Thoracic aorta (tissue), 2 donors: ENCODE results near the gene CFAP206. TPM values are rescaled to one million over a fixed set of nuclear protein-coding genes. Genes with fewer than 3 reads are reported as not detected.

Experiments used
- ATAC-seq: fragments of 150-250 bp; one replicate; pipeline ENCODE4 v1.8.0; 2017; ENCODE audit warnings: low read depth; ENCODE audit not compliant: insufficient number of reproducible peaks, low FRiP score
- DNase-seq: peaks from one replicate; pipeline ENCODE4 v3.0.0-alpha.2; 2020; ENCODE audit warnings: low spot score
- H3K27ac ChIP-seq, 2 donors: fragments of 200-600 bp; sonication (generic); 1 replicate in 1 of 2; 2 replicates in 1 of 2; pipeline ENCODE4 v1.5.1; 2016; ENCODE audit warnings: mild to moderate bottlenecking in 2 of 2, moderate library complexity in 2 of 2
- H3K27me3 ChIP-seq: fragments of 200-600 bp; sonication (generic); replicated peaks from 2 replicates; pipeline ENCODE4 v1.6.0; 2016; ENCODE audit warnings: mild to moderate bottlenecking; ENCODE audit not compliant: insufficient read depth
- H3K36me3 ChIP-seq: fragments of 200-600 bp; sonication (generic); one replicate; pipeline ENCODE4 v1.5.1; 2016
- H3K4me1 ChIP-seq, 2 donors: fragments of 200-600 bp; sonication (generic); 1 replicate in 1 of 2; 2 replicates in 1 of 2; pipeline versions ENCODE4 v1.5.1 to v1.6.0; 2016; ENCODE audit warnings: low read depth in 2 of 2, mild to moderate bottlenecking in 1 of 2; ENCODE audit not compliant: control insufficient read depth in 1 of 2
- H3K4me3 ChIP-seq: fragments of 200-600 bp; sonication (generic); 2 replicates; pipeline ENCODE4 v1.5.1; 2016; ENCODE audit warnings: mild to moderate bottlenecking
- H3K9me3 ChIP-seq: fragments of 200-600 bp; sonication (generic); 2 replicates; pipeline ENCODE4 v1.5.1; 2016
- CTCF ChIP-seq: fragments of 200-600 bp; sonication (generic); IDR thresholded peaks from one replicate; pipeline ENCODE4 v1.5.1; 2019; ENCODE audit warnings: antibody characterized with exemption
- total RNA-seq, 2 donors: library from RNA; depleted of rRNA; stranded (reverse); fragments of >200 nt; gene quantifications; one replicate each; pipeline versions ENCODE4 v1.1.0 to v1.2.3, GENCODE V29; 2016

CFAP206 gene
- total RNA-seq, 2 donors from 2014 or later = 2.8 TPM; not detected in 1

GRCh38 chr6:87397656-87398055 lies 10.1 kb upstream of the CFAP206 start:
- no peak overlapping the region for H3K27ac ChIP-seq
- H3K27me3 ChIP-seq = no peaks in the 10 kb centered on the region
- no peaks in the 10 kb centered on the region for H3K36me3 ChIP-seq
- H3K4me1 ChIP-seq = no peaks in the 10 kb centered on the region
- no peaks in the 10 kb centered on the region for H3K9me3 ChIP-seq
- ATAC-seq (no peak), DNase-seq (no peak)
- TF ChIP-seq CTCF = no peak
- no peak overlapping the region for H3K4me3 ChIP-seq

- H3K27ac ChIP-seq = no peak overlapping the region
- no peaks in the 10 kb centered on the region for H3K27me3 ChIP-seq
- DNase-seq (no peak), ATAC-seq (no peak)
- H3K36me3 ChIP-seq = no peaks in the 10 kb centered on the region
- H3K9me3 ChIP-seq = no peaks in the 10 kb centered on the region
- TF ChIP-seq CTCF = no peak
- H3K4me3 ChIP-seq = no peak overlapping the region
- H3K4me1 ChIP-seq = no peaks in the 10 kb centered on the region
Measured at GRCh38 chr6:87401832-87402231, 5.9 kb upstream of the CFAP206 start.

GRCh38 chr6:87407561-87407900 lies 241 bp upstream of the CFAP206 start:
- Histone ChIP-seq H3K4me3 (peak overlapping the region; percentile 85), H3K27ac (peak overlapping the region; percentile 51 to 59), H3K27me3 (no peaks in the 10 kb centered on the region), H3K4me1 (peaks cover 4% of the 10 kb centered on the region in 2 donors), H3K36me3 (no peaks in the 10 kb centered on the region), H3K9me3 (no peaks in the 10 kb centered on the region)
- no peak for TF ChIP-seq CTCF
- peak; percentile 56 for ATAC-seq
- DNase-seq = no peak

DNA sequence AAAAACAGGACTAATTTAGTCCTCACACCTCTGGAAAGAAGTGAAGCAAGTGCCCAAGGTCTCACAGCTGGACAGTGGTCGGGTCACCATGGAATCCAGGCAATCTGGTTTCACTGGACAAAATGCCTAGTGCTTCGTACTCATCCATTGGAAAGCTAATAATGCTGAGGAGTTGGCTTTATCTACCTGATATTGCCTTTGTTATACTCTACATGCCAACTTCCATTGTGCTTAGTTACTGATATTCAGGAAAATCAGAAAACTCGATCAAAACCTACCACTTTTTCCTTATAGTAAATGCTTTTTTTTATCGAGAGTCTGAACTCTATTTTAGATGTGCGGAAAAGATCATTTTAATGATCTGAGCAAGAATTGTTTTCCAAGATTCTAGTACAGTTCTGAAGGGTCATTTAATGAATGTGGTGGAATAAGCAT lies 966 bp downstream of the CFAP206 start:
- Histone ChIP-seq H3K9me3 (no peaks in the 10 kb centered on the region), H3K36me3 (no peaks in the 10 kb centered on the region), H3K4me3 (peak overlapping the region; percentile 85), H3K27me3 (no peaks in the 10 kb centered on the region), H3K4me1 (peaks cover 4% of the 10 kb centered on the region in 2 donors), H3K27ac (peak overlapping the region; percentile 35 to 66)
- ATAC-seq (no peak), DNase-seq (no peak)
- TF ChIP-seq CTCF = no peak

- TF ChIP-seq CTCF = no peak
- no peak for ATAC-seq
- H3K9me3 ChIP-seq = no peaks in the 10 kb centered on the region
Measured at GRCh38 chr6:87419266-87419665, 11.5 kb downstream of the CFAP206 start.

More at GRCh38 chr6:87419266-87419665, 11.5 kb downstream of the CFAP206 start:
- no peaks in the 10 kb centered on the region for H3K27me3 ChIP-seq
- no peaks in the 10 kb centered on the region for H3K4me1 ChIP-seq
- no peak overlapping the region for H3K27ac ChIP-seq
- H3K4me3 ChIP-seq = no peak overlapping the region
- DNase-seq = no peak
- H3K36me3 ChIP-seq = no peaks in the 10 kb centered on the region
